Tibial nerve (tissue), 4 donors: ENCODE data around the gene FANCC.

Experiments
- CTCF ChIP-seq, 5 experiments: fragments of 200-600 bp in 3 of 5; fragments of 450-650 bp in 2 of 5; sonication (generic) in 3 of 5; IDR thresholded peaks; one replicate each; pipeline ENCODE4 v1.5.1; 2016 to 2019; ENCODE audit warnings: antibody characterized with exemption in 5 of 5, mild to moderate bottlenecking in 3 of 5, moderate library complexity in 2 of 5
- EP300 ChIP-seq, 2 donors: sonication (generic); formaldehyde crosslinking; IDR thresholded peaks; one replicate each; pipeline ENCODE4 v1.6.1; 2017; ENCODE audit warnings: antibody characterized with exemption in 2 of 2, mild to moderate bottlenecking in 1 of 2
- POLR2A ChIP-seq, 2 donors: fragments of 450-650 bp; IDR thresholded peaks; one replicate each; pipeline ENCODE4 v1.6.1; 2017; ENCODE audit warnings: antibody characterized with exemption in 2 of 2, mild to moderate bottlenecking in 2 of 2, moderate library complexity in 2 of 2

- TF ChIP-seq CTCF (IDR thresholded peaks at IDR 0.05) (no peak), POLR2A (IDR thresholded peaks at IDR 0.05) (no peak), EP300 (IDR thresholded peaks at IDR 0.05) (no peak)
Observed at GRCh38 chr9:95065224-95065623, 252.3 kb downstream of the FANCC start.
